ENCODE measurements around the gene CASK. TPM values are rescaled to one million over a fixed set of nuclear protein-coding genes. Genes with fewer than 3 reads are reported as not detected.
A peak's percentile ranks its signal among the peaks of the same experiment; 100 is the strongest.

Gene CASK
- total and polyA plus RNA-seq, 2 experiments from 2014 or later, result 82.9 to 95.7 TPM

GRCh38 chrX:41666251-41666650 is 257.1 kb downstream of the CASK start:
- TF ChIP-seq CTCF (IDR thresholded peaks at IDR 0.05; ENCODE audit: poor library complexity), result no peak
- TF ChIP-seq EZH2 (IDR thresholded peaks at IDR 0.05; ENCODE audit: borderline replicate concordance), result no peak
- TF ChIP-seq EZH2phosphoT487 (IDR thresholded peaks at IDR 0.05; ENCODE audit: low read depth, severe bottlenecking, unreplicated experiment), result no peak
- WGBS (ENCODE audit: low lambda C conversion rate, missing lambda C conversion rate), result 78% methylated on average over 1 of the region's 1 CpG
- H2AFZ ChIP-seq, result no peak overlapping the region
- H3K27me3 ChIP-seq, result no peaks in the 10 kb centered on the region
- H3K4me2 ChIP-seq, result no peak overlapping the region
- no peak overlapping the region for H3K27ac ChIP-seq
- no peaks in the 10 kb centered on the region for H4K20me1 ChIP-seq (ENCODE audit: insufficient read depth, poor library complexity, severe bottlenecking)
- no peaks in the 10 kb centered on the region for H3K9me2 ChIP-seq (replicated peaks; ENCODE audit: insufficient read depth)
- H3K9me3 ChIP-seq (ENCODE audit: low read depth), result no peaks in the 10 kb centered on the region
- H3K79me2 ChIP-seq, result no peaks in the 10 kb centered on the region
- peaks cover 3% of the 10 kb centered on the region for H3K4me1 ChIP-seq (ENCODE audit: insufficient read depth)
- H3K36me3 ChIP-seq (replicated peaks; ENCODE audit: insufficient read depth, low read depth), result no peaks in the 10 kb centered on the region
- DNase-seq (ENCODE audit: low spot score), result no peak
- H3K4me3 ChIP-seq, result no peak overlapping the region

- Histone ChIP-seq H3K27ac (no peak overlapping the region), H3K4me2 (no peak overlapping the region)
Observed at GRCh38 chrX:41665686-41666085, 257.7 kb downstream of the CASK start.

GRCh38 chrX:41664908-41665307 is 258.4 kb downstream of the CASK start:
- H3K79me2 ChIP-seq, result no peaks in the 10 kb centered on the region
- peaks cover 3% of the 10 kb centered on the region for H3K4me1 ChIP-seq (ENCODE audit: insufficient read depth)
- TF ChIP-seq EZH2 (IDR thresholded peaks at IDR 0.05; ENCODE audit: borderline replicate concordance), result no peak
- TF ChIP-seq CTCF (IDR thresholded peaks at IDR 0.05; ENCODE audit: poor library complexity), result no peak
- no peak for TF ChIP-seq EZH2phosphoT487 (IDR thresholded peaks at IDR 0.05; ENCODE audit: low read depth, severe bottlenecking, unreplicated experiment)
- no peak overlapping the region for H3K4me3 ChIP-seq
- H3K27me3 ChIP-seq, result no peaks in the 10 kb centered on the region
- H3K9me3 ChIP-seq (ENCODE audit: low read depth), result no peaks in the 10 kb centered on the region
- no peak overlapping the region for H2AFZ ChIP-seq
- H3K27ac ChIP-seq, result peak overlapping the region; percentile 25
- no peaks in the 10 kb centered on the region for H4K20me1 ChIP-seq (ENCODE audit: insufficient read depth, poor library complexity, severe bottlenecking)
- no peak overlapping the region for H3K4me2 ChIP-seq
- DNase-seq (ENCODE audit: low spot score), result no peak
- H3K9me2 ChIP-seq (replicated peaks; ENCODE audit: insufficient read depth), result no peaks in the 10 kb centered on the region
- H3K36me3 ChIP-seq (replicated peaks; ENCODE audit: insufficient read depth, low read depth), result no peaks in the 10 kb centered on the region

More at GRCh38 chrX:41665686-41666085, 257.7 kb downstream of the CASK start:
- Histone ChIP-seq H3K27me3 (no peaks in the 10 kb centered on the region), H3K9me2 (replicated peaks; ENCODE audit: insufficient read depth) (no peaks in the 10 kb centered on the region), H3K4me1 (ENCODE audit: insufficient read depth) (peaks cover 3% of the 10 kb centered on the region), H3K36me3 (replicated peaks; ENCODE audit: insufficient read depth, low read depth) (no peaks in the 10 kb centered on the region), H3K9me3 (ENCODE audit: low read depth) (no peaks in the 10 kb centered on the region), H3K79me2 (no peaks in the 10 kb centered on the region), H2AFZ (no peak overlapping the region), H4K20me1 (ENCODE audit: insufficient read depth, poor library complexity, severe bottlenecking) (no peaks in the 10 kb centered on the region), H3K4me3 (no peak overlapping the region)
- 93% methylated on average over 2 of the region's 2 CpGs for WGBS (ENCODE audit: low lambda C conversion rate, missing lambda C conversion rate)
- no peak for TF ChIP-seq CTCF (IDR thresholded peaks at IDR 0.05; ENCODE audit: poor library complexity)
- no peak for TF ChIP-seq EZH2phosphoT487 (IDR thresholded peaks at IDR 0.05; ENCODE audit: low read depth, severe bottlenecking, unreplicated experiment)
- TF ChIP-seq EZH2 (IDR thresholded peaks at IDR 0.05; ENCODE audit: borderline replicate concordance), result no peak
- DNase-seq (ENCODE audit: low spot score), result no peak

- WGBS (ENCODE audit: low lambda C conversion rate, missing lambda C conversion rate), result 76% methylated on average over 2 of the region's 2 CpGs
- Histone ChIP-seq H3K4me1 (ENCODE audit: insufficient read depth) (peaks cover 3% of the 10 kb centered on the region), H3K9me3 (ENCODE audit: low read depth) (no peaks in the 10 kb centered on the region), H3K4me3 (no peak overlapping the region), H3K27me3 (no peaks in the 10 kb centered on the region), H4K20me1 (ENCODE audit: insufficient read depth, poor library complexity, severe bottlenecking) (no peaks in the 10 kb centered on the region), H3K9me2 (replicated peaks; ENCODE audit: insufficient read depth) (no peaks in the 10 kb centered on the region), H3K36me3 (replicated peaks; ENCODE audit: insufficient read depth, low read depth) (no peaks in the 10 kb centered on the region), H2AFZ (no peak overlapping the region), H3K27ac (peak overlapping the region; percentile 25), H3K4me2 (no peak overlapping the region), H3K79me2 (no peaks in the 10 kb centered on the region)
- no peak for DNase-seq (ENCODE audit: low spot score)
- TF ChIP-seq EZH2phosphoT487 (IDR thresholded peaks at IDR 0.05; ENCODE audit: low read depth, severe bottlenecking, unreplicated experiment) (no peak), EZH2 (IDR thresholded peaks at IDR 0.05; ENCODE audit: borderline replicate concordance) (no peak), CTCF (IDR thresholded peaks at IDR 0.05; ENCODE audit: poor library complexity) (no peak)
Observed at GRCh38 chrX:41664375-41664901, 258.9 kb downstream of the CASK start.
